ENCODE results near the gene C1orf53. TPM values are rescaled to one million over a fixed set of nuclear protein-coding genes. Genes with fewer than 3 reads are reported as not detected.

Gene C1orf53
- total RNA-seq, 4 donors from 2014 or later, result 2.5 to 7.0 TPM; not detected in 2

DNA sequence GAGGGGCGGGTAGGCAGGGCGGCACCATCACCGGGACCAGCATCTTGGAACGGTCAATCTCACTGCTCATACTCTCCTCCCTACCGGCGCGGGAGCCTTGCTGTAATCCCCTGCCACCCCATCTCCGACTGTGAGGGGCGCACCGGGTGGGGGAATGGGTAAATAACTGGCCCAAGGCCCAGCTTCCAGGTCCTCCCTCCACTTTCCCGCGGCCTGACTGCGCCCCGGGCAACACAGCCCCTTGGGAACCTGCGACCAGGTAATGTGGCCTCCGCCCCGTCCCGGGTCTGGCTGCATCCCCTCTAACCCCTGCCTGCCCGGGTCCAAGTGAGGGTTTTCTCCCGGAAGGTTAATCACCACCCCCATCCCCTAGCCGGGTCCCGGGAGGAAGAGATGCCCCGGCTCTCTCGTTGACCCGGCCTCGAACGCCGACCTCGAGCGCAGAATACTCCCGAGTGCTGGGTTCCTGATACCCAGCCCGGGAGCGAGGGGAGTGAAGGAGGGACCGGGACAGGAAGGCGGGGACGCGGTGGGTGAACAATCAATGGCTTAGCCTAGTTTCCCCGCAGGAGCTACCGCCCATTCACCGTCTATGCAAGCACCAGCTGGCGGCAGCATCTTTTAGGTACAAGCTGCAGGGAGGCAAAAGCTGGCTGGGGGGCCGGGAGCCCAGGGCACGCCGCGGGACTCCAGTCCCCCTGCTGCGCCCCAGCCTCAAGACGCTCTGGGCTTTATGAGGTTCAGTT is 8.9 kb downstream of the C1orf53 start:
- Histone ChIP-seq H3K4me3 (peak overlapping the region in 1 of 4 donors; percentile 25), H3K9me3 (no peaks in the 10 kb centered on the region), H3K27ac (no peak overlapping the region), H3K27me3 (peaks cover 100% of the 10 kb centered on the region), H3K4me1 (peaks cover 19 to 53% (median 31%) of the 10 kb centered on the region in 4 donors), H3K36me3 (no peaks in the 10 kb centered on the region)
- intact Hi-C loops (cut with DNase I; ENCODE audit: low total_unique reads), result no loop called here
- in situ Hi-C loops (cut with MboI; ENCODE audit: low pct_ligation_motif_present in 1 of 4, low pct_unique_long_range_greater_than_20kb in 1 of 4, low sequenced_read_pairs in 3 of 4), result no loop called here
- WGBS, 2 donors (ENCODE audit: low coverage in 1 of 2), result 3% methylated on average over 47 of the region's 47 CpGs; no CpG with 5 or more reads in 1 of the 2 donors
- DNase-seq, result no peak
- TF ChIP-seq EP300 (IDR thresholded peaks at IDR 0.05; ENCODE audit: low read depth) (no peak), POLR2AphosphoS5 (IDR thresholded peaks at IDR 0.05) (no peak), POLR2A (IDR thresholded peaks at IDR 0.05) (no peak)
- TF ChIP-seq, protein P1, sequence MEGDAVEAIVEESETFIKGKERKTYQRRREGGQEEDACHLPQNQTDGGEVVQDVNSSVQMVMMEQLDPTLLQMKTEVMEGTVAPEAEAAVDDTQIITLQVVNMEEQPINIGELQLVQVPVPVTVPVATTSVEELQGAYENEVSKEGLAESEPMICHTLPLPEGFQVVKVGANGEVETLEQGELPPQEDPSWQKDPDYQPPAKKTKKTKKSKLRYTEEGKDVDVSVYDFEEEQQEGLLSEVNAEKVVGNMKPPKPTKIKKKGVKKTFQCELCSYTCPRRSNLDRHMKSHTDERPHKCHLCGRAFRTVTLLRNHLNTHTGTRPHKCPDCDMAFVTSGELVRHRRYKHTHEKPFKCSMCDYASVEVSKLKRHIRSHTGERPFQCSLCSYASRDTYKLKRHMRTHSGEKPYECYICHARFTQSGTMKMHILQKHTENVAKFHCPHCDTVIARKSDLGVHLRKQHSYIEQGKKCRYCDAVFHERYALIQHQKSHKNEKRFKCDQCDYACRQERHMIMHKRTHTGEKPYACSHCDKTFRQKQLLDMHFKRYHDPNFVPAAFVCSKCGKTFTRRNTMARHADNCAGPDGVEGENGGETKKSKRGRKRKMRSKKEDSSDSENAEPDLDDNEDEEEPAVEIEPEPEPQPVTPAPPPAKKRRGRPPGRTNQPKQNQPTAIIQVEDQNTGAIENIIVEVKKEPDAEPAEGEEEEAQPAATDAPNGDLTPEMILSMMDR (IDR thresholded peaks at IDR 0.05), result no peak

DNA sequence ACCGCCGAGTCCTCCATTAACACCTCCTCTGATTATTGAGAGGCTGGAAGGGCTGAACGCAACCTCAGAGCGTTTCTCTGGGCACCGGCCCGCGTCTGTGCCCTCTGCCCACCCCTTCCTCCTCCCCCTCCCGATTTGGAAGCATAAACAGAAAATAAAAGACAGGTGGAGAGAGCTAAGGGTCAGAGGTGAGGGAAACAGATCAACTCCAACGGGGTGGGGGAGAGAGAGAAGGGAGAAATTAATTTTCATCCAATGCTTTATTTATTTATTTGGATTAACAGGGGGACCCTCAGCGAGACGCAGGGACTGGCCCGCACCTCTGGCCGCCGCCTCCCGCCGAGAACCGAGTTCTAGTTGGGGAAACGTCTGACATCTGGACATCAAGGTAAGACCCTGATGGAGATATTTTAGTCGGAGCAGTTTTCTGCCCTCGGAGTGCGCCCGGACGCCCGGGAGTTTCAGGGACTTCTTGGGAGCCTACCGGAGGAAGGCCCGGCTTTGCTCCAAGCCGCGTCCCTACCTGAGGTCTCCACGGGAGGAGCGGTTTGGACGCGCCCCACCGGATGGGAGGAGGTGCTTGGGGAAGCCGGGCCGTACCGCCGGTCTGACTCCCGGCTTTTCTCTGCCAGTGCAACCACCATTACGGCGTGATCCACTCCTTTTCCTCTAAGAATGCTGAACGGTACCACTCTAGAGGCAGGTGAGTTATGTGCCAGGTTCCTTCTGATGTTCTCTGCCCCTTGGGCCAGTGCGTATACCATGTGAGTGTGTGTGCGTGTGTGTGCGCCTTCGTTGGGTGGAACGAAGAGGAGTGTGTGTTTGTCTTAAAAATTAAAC is 9.6 kb downstream of the C1orf53 start:
- no peaks in the 10 kb centered on the region for H3K36me3 ChIP-seq
- TF ChIP-seq POLR2A (IDR thresholded peaks at IDR 0.05) (no peak), POLR2AphosphoS5 (IDR thresholded peaks at IDR 0.05) (no peak), EP300 (IDR thresholded peaks at IDR 0.05; ENCODE audit: low read depth) (no peak)
- TF ChIP-seq, protein P1 (IDR thresholded peaks at IDR 0.05), result no peak
- H3K4me3 ChIP-seq, result peak overlapping the region in 1 of 4 donors; percentile 25
- 2 to 3% methylated on average over 6 to 41 of the region's 46 CpGs for WGBS, 2 donors (ENCODE audit: low coverage in 1 of 2)
- H3K27ac ChIP-seq, result no peak overlapping the region
- DNase-seq, result no peak
- H3K9me3 ChIP-seq, result no peaks in the 10 kb centered on the region
- peaks cover 19 to 60% (median 39%) of the 10 kb centered on the region in 4 donors for H3K4me1 ChIP-seq
- H3K27me3 ChIP-seq, result peaks cover 100% of the 10 kb centered on the region
- intact Hi-C loops (cut with DNase I; ENCODE audit: low total_unique reads) (no loop called here), in situ Hi-C loops (cut with MboI; ENCODE audit: low pct_ligation_motif_present in 1 of 4, low pct_unique_long_range_greater_than_20kb in 1 of 4, low sequenced_read_pairs in 3 of 4) (no loop called here)

DNA sequence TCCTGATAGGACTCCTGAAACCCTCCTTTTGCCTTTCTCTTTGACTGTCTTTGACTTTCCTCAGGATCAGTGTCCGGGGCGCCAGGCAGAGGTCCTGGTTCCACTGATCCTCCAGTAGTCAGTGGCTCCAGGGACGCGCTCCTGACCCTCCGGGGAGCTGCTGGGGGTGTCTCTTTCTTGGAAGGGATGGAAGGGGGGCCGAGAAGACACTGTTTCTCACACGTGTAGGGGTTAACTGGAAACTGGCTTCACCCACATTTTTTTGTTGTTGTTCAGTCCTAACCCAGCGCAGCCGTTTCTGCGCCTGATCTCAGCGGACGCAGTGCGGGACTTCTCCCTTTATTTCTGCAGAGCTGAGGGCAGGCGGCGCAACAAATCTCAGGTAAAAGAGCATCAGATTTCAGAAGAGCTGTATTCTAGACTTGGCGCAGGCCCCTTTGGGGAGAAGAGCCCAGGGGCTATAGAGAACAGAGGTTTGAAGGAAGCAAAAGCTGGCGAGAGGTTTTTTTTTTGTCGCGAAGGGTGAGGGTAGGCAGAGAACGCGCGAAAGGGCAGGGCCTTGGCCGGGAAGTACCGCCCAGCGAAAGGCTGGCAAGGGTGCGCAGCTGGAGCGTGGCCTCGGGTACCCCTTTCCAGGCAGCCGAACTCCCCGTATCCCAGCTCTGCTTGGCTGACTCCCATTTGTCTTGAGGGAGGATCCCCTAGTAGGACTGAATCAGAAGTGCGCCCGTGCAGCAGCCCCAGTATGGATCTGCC is 10.5 kb downstream of the C1orf53 start:
- H3K27ac ChIP-seq, result no peak overlapping the region
- intact Hi-C loops (cut with DNase I; ENCODE audit: low total_unique reads), result no loop called here
- no peaks in the 10 kb centered on the region for H3K9me3 ChIP-seq
- in situ Hi-C loops (cut with MboI; ENCODE audit: low pct_ligation_motif_present in 1 of 4, low pct_unique_long_range_greater_than_20kb in 1 of 4, low sequenced_read_pairs in 3 of 4), result no loop called here
- peaks cover 100% of the 10 kb centered on the region for H3K27me3 ChIP-seq
- H3K4me1 ChIP-seq, result peaks cover 24 to 69% (median 47%) of the 10 kb centered on the region in 4 donors
- no peak for TF ChIP-seq POLR2A (IDR thresholded peaks at IDR 0.05)
- no peak for TF ChIP-seq POLR2AphosphoS5 (IDR thresholded peaks at IDR 0.05)
- TF ChIP-seq EP300 (IDR thresholded peaks at IDR 0.05; ENCODE audit: low read depth), result no peak
- TF ChIP-seq, protein P1 (IDR thresholded peaks at IDR 0.05), result no peak
- H3K36me3 ChIP-seq, result no peaks in the 10 kb centered on the region
- 8% methylated on average over 32 of the region's 32 CpGs; no CpG with 5 or more reads in 1 of the 2 donors for WGBS, 2 donors (ENCODE audit: low coverage in 1 of 2)
- H3K4me3 ChIP-seq, result peak overlapping the region in 1 of 4 donors; percentile 25
- no peak for DNase-seq
